Liver (tissue), 9 donors: ENCODE data around the gene SPHKAP. TPM values are rescaled to one million over a fixed set of nuclear protein-coding genes. Genes with fewer than 3 reads are reported as not detected.

Experiments
- DNase-seq: peaks from one replicate; pipeline ENCODE4 v3.0.0-alpha.2; 2017; ENCODE audit warnings: low spot score
- H3K27ac ChIP-seq, 2 donors: one replicate each; pipeline ENCODE4 v1.7.0; 2013; ENCODE audit warnings: inconsistent platforms in 2 of 2, low read length in 2 of 2, control low read depth in 1 of 2, low read depth in 1 of 2, mild to moderate bottlenecking in 1 of 2
- H3K27me3 ChIP-seq, 4 donors: one replicate each; pipeline versions ENCODE4 v1.6.1 to v1.7.0; 2013; ENCODE audit warnings: low read length in 3 of 4, inconsistent platforms in 1 of 4, mild to moderate bottlenecking in 1 of 4, moderate library complexity in 1 of 4; ENCODE audit not compliant: control insufficient read depth in 4 of 4, insufficient read depth in 4 of 4
- H3K36me3 ChIP-seq, 4 donors: one replicate each; pipeline versions ENCODE4 v1.6.1 to v1.7.0; 2013; ENCODE audit warnings: low read length in 3 of 4, mild to moderate bottlenecking in 3 of 4, low read depth in 1 of 4, moderate library complexity in 1 of 4; ENCODE audit not compliant: control insufficient read depth in 4 of 4, insufficient read depth in 3 of 4
- H3K4me1 ChIP-seq, 4 donors: one replicate each; pipeline versions ENCODE4 v1.6.1 to v1.7.0; 2013; ENCODE audit warnings: low read length in 3 of 4, mild to moderate bottlenecking in 3 of 4, moderate library complexity in 1 of 4; ENCODE audit not compliant: control insufficient read depth in 4 of 4, insufficient read depth in 4 of 4
- H3K4me3 ChIP-seq, 3 donors: one replicate each; pipeline versions ENCODE4 v1.6.1 to v1.7.0; 2013; ENCODE audit warnings: low read length in 3 of 3, control low read depth in 1 of 3, low read depth in 1 of 3, mild to moderate bottlenecking in 1 of 3
- H3K9ac ChIP-seq, 2 donors: one replicate each; pipeline ENCODE4 v1.7.0; 2013; ENCODE audit warnings: low read length in 2 of 2, mild to moderate bottlenecking in 2 of 2, moderate library complexity in 2 of 2, control low read depth in 1 of 2, low read depth in 1 of 2
- H3K9me3 ChIP-seq, 4 donors: one replicate each; pipeline versions ENCODE4 v1.6.1 to v1.7.0; 2013; ENCODE audit warnings: low read length in 3 of 4; ENCODE audit not compliant: control insufficient read depth in 4 of 4
- CTCF ChIP-seq: fragments of 150-350 bp; IDR thresholded peaks from 2 replicates; pipeline ENCODE4 v1.5.1; 2017; ENCODE audit warnings: improper control_type of control experiment, low read depth, low read length; ENCODE audit not compliant: missing input control
- EGR1 ChIP-seq, 2 donors: IDR thresholded peaks; 2 replicates each; pipeline ENCODE4 v1.6.1; 2016 to 2018; ENCODE audit warnings: antibody characterized with exemption in 2 of 2, low read depth in 2 of 2
- FOXA2 ChIP-seq: IDR thresholded peaks from 2 replicates; pipeline ENCODE4 v1.6.1; 2016; ENCODE audit warnings: antibody characterized with exemption
- GABPA ChIP-seq, 2 donors: IDR thresholded peaks in 1 of 2; conservative IDR thresholded peaks in 1 of 2; 2 replicates each; pipeline ENCODE4 v1.6.1; 2016; ENCODE audit warnings: antibody characterized with exemption in 2 of 2, mild to moderate bottlenecking in 1 of 2, moderate library complexity in 1 of 2
- HNF4A ChIP-seq, 2 donors: conservative IDR thresholded peaks; 2 replicates each; pipeline ENCODE4 v1.6.1; 2016; ENCODE audit warnings: antibody characterized with exemption in 2 of 2, mild to moderate bottlenecking in 2 of 2
- JUND ChIP-seq, 2 donors: IDR thresholded peaks; 2 replicates each; pipeline ENCODE4 v1.6.1; 2016; ENCODE audit warnings: antibody characterized with exemption in 2 of 2
- NR2F2 ChIP-seq: IDR thresholded peaks from 2 replicates; pipeline ENCODE4 v1.6.1; 2016; ENCODE audit warnings: antibody characterized with exemption
- RAD21 ChIP-seq, 2 donors: IDR thresholded peaks; 2 replicates each; pipeline ENCODE4 v1.6.1; 2016; ENCODE audit warnings: antibody characterized with exemption in 2 of 2, mild to moderate bottlenecking in 2 of 2
- REST ChIP-seq: IDR thresholded peaks from 2 replicates; pipeline ENCODE4 v1.6.1; 2016; ENCODE audit warnings: antibody characterized with exemption, mild to moderate bottlenecking
- RXRA ChIP-seq, 2 donors: IDR thresholded peaks; 2 replicates each; pipeline ENCODE4 v1.6.1; 2017 to 2018; ENCODE audit warnings: antibody characterized with exemption in 2 of 2, mild to moderate bottlenecking in 1 of 2
- SP1 ChIP-seq: IDR thresholded peaks from 2 replicates; pipeline ENCODE4 v1.6.1; 2018; ENCODE audit warnings: antibody characterized with exemption, mild to moderate bottlenecking
- TAF1 ChIP-seq: conservative IDR thresholded peaks from 2 replicates; pipeline ENCODE4 v1.6.1; 2016; ENCODE audit warnings: antibody characterized with exemption, mild to moderate bottlenecking
- YY1 ChIP-seq: IDR thresholded peaks from 2 replicates; pipeline ENCODE4 v1.6.1; 2016; ENCODE audit warnings: antibody characterized with exemption, mild to moderate bottlenecking
- ZBTB33 ChIP-seq: IDR thresholded peaks from 2 replicates; pipeline ENCODE4 v1.6.1; 2016; ENCODE audit warnings: antibody characterized with exemption
- WGBS: extraction: QIAGEN DNeasy Blood & Tissue Kit; methylation state at CpG from one replicate; pipeline ENCODE4 v1.1.7; 2013; 5-methylcytosine and 5-hydroxymethylcytosine counted together
- polyA plus RNA-seq, 2 donors: library from polyadenylated mRNA; stranded (reverse) in 1 of 2; unstranded in 1 of 2; fragments of 200-250 nt in 1 of 2; fragments of >200 nt in 1 of 2; fragmentation: Nextera tagmentation in 1 of 2; extraction: Ambion mirVana in 1 of 2; gene quantifications; one replicate each; pipeline versions ENCODE4 v1.2.1 to v1.2.3, GENCODE V29; 2013 to 2015
- total RNA-seq, 2 donors: library from RNA; depleted of rRNA; stranded (reverse); fragments of >200 nt; gene quantifications; one replicate each; pipeline ENCODE4 v1.2.3, GENCODE V29; 2014
- TF ChIP-seq, protein P1 (sequence below): IDR thresholded peaks from 2 replicates; pipeline ENCODE4 v1.6.1; 2016; ENCODE audit warnings: antibody characterized with exemption
- TF ChIP-seq, protein P2 (sequence below): IDR thresholded peaks from 2 replicates; pipeline ENCODE4 v1.6.1; 2016; ENCODE audit warnings: antibody characterized with exemption
- donor health status: healthy.
- donor health status: healthy.
- donor health status: healthy.
- donor health status: healthy.
- donor health status: healthy.

SPHKAP gene
- total and polyA plus RNA-seq, 4 donors: not detected

DNA sequence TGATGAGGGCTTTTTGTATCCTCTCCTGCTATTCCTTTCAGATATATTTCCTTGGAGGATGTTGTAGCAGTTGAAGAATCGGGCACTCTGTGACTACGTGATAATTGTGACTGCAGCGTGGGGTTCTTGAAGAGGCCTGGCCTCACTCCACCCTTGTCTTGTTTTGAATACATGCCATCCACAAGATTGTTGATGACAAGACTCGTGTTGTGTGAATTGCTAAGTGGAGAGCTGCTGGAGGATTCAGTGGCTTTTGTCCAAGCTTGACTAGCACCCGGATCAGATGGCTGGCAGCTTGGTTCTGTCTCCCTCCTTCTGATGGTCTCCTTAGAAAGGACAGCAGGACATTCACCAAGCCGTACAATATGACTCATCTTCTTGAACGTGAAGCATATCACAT lies 163.2 kb downstream of the SPHKAP start:
- no peaks in the 10 kb centered on the region for H3K4me1 ChIP-seq
- H3K27ac ChIP-seq: no peak overlapping the region
- H3K9ac ChIP-seq: no peak overlapping the region
- no peaks in the 10 kb centered on the region for H3K27me3 ChIP-seq
- DNase-seq: no peak
- 78% methylated on average over 7 of the region's 7 CpGs for WGBS
- H3K36me3 ChIP-seq: no peaks in the 10 kb centered on the region
- H3K4me3 ChIP-seq: no peak overlapping the region
- TF ChIP-seq FOXA2 (no peak), TAF1 (no peak), RAD21 (IDR thresholded peaks at IDR 0.05) (no peak), HNF4A (conservative IDR thresholded peaks at IDR 0.05) (no peak), JUND (IDR thresholded peaks at IDR 0.05) (no peak), NR2F2 (no peak), GABPA (IDR thresholded peaks at IDR 0.05 in 1 of 2, conservative IDR thresholded peaks at IDR 0.05 in 1 of 2) (no peak), RXRA (IDR thresholded peaks at IDR 0.05) (no peak), EGR1 (IDR thresholded peaks at IDR 0.05; ENCODE audit: low read depth in 2 of 2) (no peak), YY1 (no peak), ZBTB33 (no peak)
- TF ChIP-seq, protein P1, sequence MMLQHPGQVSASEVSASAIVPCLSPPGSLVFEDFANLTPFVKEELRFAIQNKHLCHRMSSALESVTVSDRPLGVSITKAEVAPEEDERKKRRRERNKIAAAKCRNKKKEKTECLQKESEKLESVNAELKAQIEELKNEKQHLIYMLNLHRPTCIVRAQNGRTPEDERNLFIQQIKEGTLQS: no peak
- TF ChIP-seq, protein P2, sequence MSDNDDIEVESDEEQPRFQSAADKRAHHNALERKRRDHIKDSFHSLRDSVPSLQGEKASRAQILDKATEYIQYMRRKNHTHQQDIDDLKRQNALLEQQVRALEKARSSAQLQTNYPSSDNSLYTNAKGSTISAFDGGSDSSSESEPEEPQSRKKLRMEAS: no peak
- peaks cover 0 to 3% (median 0%) of the 10 kb centered on the region in 4 donors for H3K9me3 ChIP-seq

- TF ChIP-seq TAF1 (no peak), JUND (IDR thresholded peaks at IDR 0.05) (no peak), FOXA2 (no peak), REST (no peak), RAD21 (IDR thresholded peaks at IDR 0.05) (no peak), RXRA (IDR thresholded peaks at IDR 0.05) (no peak), EGR1 (IDR thresholded peaks at IDR 0.05; ENCODE audit: low read depth in 2 of 2) (no peak), ZBTB33 (no peak), YY1 (no peak), NR2F2 (no peak), GABPA (IDR thresholded peaks at IDR 0.05 in 1 of 2, conservative IDR thresholded peaks at IDR 0.05 in 1 of 2) (no peak), SP1 (no peak), CTCF (no peak)
- TF ChIP-seq, protein P2: no peak
- TF ChIP-seq, protein P1: no peak
- no peak overlapping the region for H3K27ac ChIP-seq
- no peaks in the 10 kb centered on the region for H3K27me3 ChIP-seq
- H3K4me3 ChIP-seq: no peak overlapping the region
- 79% methylated on average over 14 of the region's 14 CpGs for WGBS
- H3K9ac ChIP-seq: no peak overlapping the region
- H3K9me3 ChIP-seq: peaks cover 0 to 3% (median 0%) of the 10 kb centered on the region in 4 donors
- no peaks in the 10 kb centered on the region for H3K4me1 ChIP-seq
- DNase-seq: no peak
- no peaks in the 10 kb centered on the region for H3K36me3 ChIP-seq
Measured at GRCh38 chr2:228017784-228018183, 163.7 kb downstream of the SPHKAP start.
